HG03457 (cell line): ENCODE results near the gene CCT6B.

Experiments used
- ATAC-seq: cut with Tn5 transposase; IDR thresholded peaks from one replicate; pipeline ENCODE4 v1.9.1; 2021; ENCODE audit warnings: moderate number of reproducible peaks; ENCODE audit not compliant: unreplicated experiment

Gene CCT6B

DNA sequence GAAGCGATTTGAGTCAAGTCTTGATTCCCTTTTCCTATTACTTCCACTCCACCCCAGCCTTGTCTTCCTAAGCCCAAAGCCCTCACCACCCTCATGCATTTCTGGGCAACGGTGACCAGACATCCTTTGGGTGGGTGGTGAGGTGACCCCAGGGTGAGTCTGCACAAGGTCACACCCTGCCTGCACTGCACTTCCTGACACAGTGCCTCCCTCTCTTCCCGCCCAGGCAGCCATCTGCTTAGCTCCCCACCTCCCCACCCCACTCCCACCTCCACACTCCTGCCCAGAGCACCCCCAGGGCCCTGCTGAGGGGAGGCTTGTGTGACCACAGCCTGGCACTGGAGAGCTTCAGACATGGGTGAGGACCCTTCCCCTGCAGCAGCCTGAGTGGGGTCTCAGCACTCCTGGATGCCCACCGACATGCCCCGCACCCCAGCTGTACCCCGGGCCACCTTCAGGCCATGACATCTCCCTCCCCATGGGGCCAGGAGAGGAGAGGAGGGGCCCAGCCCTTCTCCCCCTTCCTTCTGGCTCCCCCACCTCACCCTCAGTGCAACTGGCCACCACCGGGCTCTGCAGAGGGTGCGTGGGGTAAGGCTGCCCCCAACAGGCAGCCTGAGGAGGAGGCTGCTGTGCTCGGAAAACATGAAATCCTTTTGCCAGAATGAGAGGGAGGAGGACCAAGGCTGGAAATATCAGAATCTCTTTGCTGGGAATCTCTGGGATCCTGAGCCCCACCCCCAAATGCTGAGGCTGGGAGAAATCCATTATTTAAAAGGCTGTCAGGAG lies 68.6 kb downstream of the CCT6B start:
- no peak for ATAC-seq

DNA sequence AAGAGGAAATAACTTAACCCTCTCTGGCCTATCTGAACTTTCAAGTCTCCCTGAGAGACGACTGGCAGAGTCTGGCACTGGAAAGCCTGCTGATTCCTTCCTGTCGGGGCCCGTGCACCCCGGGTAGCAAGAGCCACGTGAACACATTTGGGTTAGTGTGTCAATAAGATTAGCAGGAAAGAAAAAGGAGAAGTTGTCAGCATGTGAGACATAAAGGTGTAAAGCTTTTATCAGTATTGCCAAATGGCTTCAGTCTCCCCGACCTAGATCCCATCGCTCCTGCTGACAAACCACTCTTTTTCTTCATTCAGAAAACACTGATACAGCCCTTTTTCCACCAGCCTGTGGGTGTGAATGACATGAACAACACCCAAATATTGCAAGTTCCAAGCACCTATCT lies 74.4 kb downstream of the CCT6B start:
- ATAC-seq: no peak

DNA sequence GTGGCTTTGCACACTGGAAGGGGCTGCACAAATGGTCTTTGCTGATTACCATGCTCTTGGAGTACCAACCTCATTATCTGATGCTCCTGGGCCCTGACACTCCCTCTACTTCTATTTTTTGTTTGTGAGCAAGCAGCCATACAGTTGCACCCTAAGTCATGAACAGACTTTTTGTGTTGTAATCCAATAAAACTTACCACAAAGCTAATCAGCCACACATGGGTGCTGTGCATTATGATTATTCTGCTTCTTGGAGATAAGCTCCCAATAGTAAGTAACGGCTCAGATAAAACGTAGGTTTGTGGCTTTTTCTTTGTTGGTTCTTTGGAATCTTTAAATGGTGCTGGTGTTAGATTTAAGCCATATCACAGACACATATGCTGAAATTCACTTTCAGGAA lies 76.2 kb downstream of the CCT6B start:
- no peak for ATAC-seq

- no peak for ATAC-seq
These were observed 76.7 kb downstream of the CCT6B start for GRCh38 chr17:34884597-34884996.

- no peak for ATAC-seq
These were observed 77.9 kb downstream of the CCT6B start for GRCh38 chr17:34883106-34884000.

DNA sequence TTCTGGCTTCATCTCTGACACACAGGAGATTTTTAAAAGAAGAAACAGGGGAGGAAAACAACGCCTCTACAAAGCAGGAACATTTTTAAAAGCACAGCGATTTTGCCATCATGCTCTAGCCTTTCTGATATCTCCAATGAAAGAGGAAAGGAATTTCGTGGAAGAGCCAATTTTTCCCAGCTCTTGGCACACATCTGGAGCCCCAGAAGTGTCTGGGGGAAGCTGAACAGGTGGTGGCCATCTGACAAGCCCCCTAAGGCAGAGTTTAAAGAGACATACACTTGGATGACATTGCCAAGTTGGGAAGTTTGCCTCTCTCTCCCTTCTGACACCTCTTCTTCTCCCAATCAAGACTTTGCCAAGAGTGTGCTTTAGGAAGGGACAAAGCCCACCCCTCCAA lies 82.1 kb downstream of the CCT6B start:
- no peak for ATAC-seq
